Esophagus squamous epithelium (tissue), 4 donors: ENCODE data around the gene FOXC1.

Experiments
- POLR2A ChIP-seq, 4 donors: fragments of 450-650 bp; IDR thresholded peaks; one replicate each; pipeline ENCODE4 v1.6.1; 2017; ENCODE audit warnings: antibody characterized with exemption in 4 of 4, mild to moderate bottlenecking in 4 of 4, moderate library complexity in 3 of 4
- TF ChIP-seq, protein P1 (sequence below), 6 experiments: fragments of 450-650 bp in 4 of 6; fragments of 200-600 bp in 2 of 6; sonication (generic) in 2 of 6; IDR thresholded peaks; one replicate each; pipeline ENCODE4 v1.5.1; 2016 to 2019; ENCODE audit warnings: antibody characterized with exemption in 6 of 6, mild to moderate bottlenecking in 4 of 6, moderate library complexity in 4 of 6

- TF ChIP-seq, protein P1, sequence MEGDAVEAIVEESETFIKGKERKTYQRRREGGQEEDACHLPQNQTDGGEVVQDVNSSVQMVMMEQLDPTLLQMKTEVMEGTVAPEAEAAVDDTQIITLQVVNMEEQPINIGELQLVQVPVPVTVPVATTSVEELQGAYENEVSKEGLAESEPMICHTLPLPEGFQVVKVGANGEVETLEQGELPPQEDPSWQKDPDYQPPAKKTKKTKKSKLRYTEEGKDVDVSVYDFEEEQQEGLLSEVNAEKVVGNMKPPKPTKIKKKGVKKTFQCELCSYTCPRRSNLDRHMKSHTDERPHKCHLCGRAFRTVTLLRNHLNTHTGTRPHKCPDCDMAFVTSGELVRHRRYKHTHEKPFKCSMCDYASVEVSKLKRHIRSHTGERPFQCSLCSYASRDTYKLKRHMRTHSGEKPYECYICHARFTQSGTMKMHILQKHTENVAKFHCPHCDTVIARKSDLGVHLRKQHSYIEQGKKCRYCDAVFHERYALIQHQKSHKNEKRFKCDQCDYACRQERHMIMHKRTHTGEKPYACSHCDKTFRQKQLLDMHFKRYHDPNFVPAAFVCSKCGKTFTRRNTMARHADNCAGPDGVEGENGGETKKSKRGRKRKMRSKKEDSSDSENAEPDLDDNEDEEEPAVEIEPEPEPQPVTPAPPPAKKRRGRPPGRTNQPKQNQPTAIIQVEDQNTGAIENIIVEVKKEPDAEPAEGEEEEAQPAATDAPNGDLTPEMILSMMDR (IDR thresholded peaks at IDR 0.05), result no peak
- TF ChIP-seq POLR2A (IDR thresholded peaks at IDR 0.05), result no peak
These were observed 10.2 kb downstream of the FOXC1 start for GRCh38 chr6:1619673-1620503.
